Hepatocyte (in vitro differentiated cells): Measurements from ENCODE around the gene KMT2E. TPM values are rescaled to one million over a fixed set of nuclear protein-coding genes. Genes with fewer than 3 reads are reported as not detected.
A peak's percentile ranks its signal among the peaks of the same experiment; 100 is the strongest.

Source experiments
- DNase-seq: peaks from one replicate; pipeline ENCODE4 v3.0.0-alpha.2; 2016; ENCODE audit warnings: low spot score
- H2AFZ ChIP-seq: fragments of 200-600 bp; sonication (generic); 2 replicates; pipeline ENCODE4 v1.6.0; 2016; ENCODE audit warnings: antibody characterized with exemption, mild to moderate bottlenecking
- H3K27ac ChIP-seq: fragments of 200-600 bp; sonication (generic); 2 replicates; pipeline ENCODE4 v1.5.1; 2016; ENCODE audit warnings: mild to moderate bottlenecking
- H3K27me3 ChIP-seq: fragments of 200-600 bp; sonication (generic); 2 replicates; pipeline ENCODE4 v1.6.1; 2016
- H3K36me3 ChIP-seq: fragments of 200-600 bp; sonication (generic); replicated peaks from 2 replicates; pipeline ENCODE4 v1.5.1; 2016; ENCODE audit warnings: low read depth; ENCODE audit not compliant: insufficient read depth
- H3K4me1 ChIP-seq: fragments of 200-600 bp; sonication (generic); 2 replicates; pipeline ENCODE4 v1.5.1; 2016; ENCODE audit warnings: mild to moderate bottlenecking, moderate library complexity; ENCODE audit not compliant: insufficient read depth
- H3K4me2 ChIP-seq: fragments of 200-600 bp; sonication (generic); 2 replicates; pipeline ENCODE4 v1.6.0; 2016
- H3K4me3 ChIP-seq: fragments of 200-600 bp; sonication (generic); 2 replicates; pipeline ENCODE4 v1.5.1; 2016; ENCODE audit warnings: mild to moderate bottlenecking
- H3K79me2 ChIP-seq: fragments of 200-600 bp; sonication (generic); 2 replicates; pipeline ENCODE4 v1.6.0; 2017; ENCODE audit warnings: mild to moderate bottlenecking
- H3K9me2 ChIP-seq: fragments of 200-600 bp; sonication (generic); replicated peaks from 2 replicates; pipeline ENCODE4 v1.6.0; 2017; ENCODE audit warnings: mild to moderate bottlenecking; ENCODE audit not compliant: insufficient read depth
- H3K9me3 ChIP-seq: fragments of 200-600 bp; sonication (generic); 2 replicates; pipeline ENCODE4 v1.5.1; 2016; ENCODE audit warnings: low read depth, mild to moderate bottlenecking
- H4K20me1 ChIP-seq: fragments of 200-600 bp; sonication (generic); 2 replicates; pipeline ENCODE4 v1.6.0; 2016; ENCODE audit warnings: mild to moderate bottlenecking; ENCODE audit not compliant: insufficient read depth, poor library complexity, severe bottlenecking
- CTCF ChIP-seq: fragments of 200-600 bp; sonication (generic); IDR thresholded peaks from 2 replicates; pipeline ENCODE4 v1.5.1; 2016; ENCODE audit warnings: antibody characterized with exemption, mild to moderate bottlenecking; ENCODE audit not compliant: poor library complexity
- EZH2 ChIP-seq: fragments of 200-600 bp; sonication (generic); IDR thresholded peaks from 2 replicates; pipeline ENCODE4 v1.6.1; 2016; ENCODE audit warnings: antibody characterized with exemption, mild to moderate bottlenecking, borderline replicate concordance
- EZH2phosphoT487 ChIP-seq: fragments of 200-600 bp; sonication (generic); IDR thresholded peaks from one replicate; pipeline ENCODE4 v1.6.1; 2018; ENCODE audit warnings: antibody characterized with exemption, mild to moderate bottlenecking, low read depth, moderate library complexity; ENCODE audit not compliant: unreplicated experiment, severe bottlenecking
- WGBS: methylation state at CpG from one replicate; pipeline ENCODE4 v1.1.6; 2016; ENCODE audit warnings: low lambda C conversion rate; ENCODE audit errors: missing lambda C conversion rate; 5-methylcytosine and 5-hydroxymethylcytosine counted together
- polyA plus RNA-seq: library from polyadenylated mRNA; unstranded; fragments of >200 nt; fragmentation: Nextera tagmentation; extraction: Ambion mirVana; gene quantifications from 2 replicates; pipeline ENCODE4 v1.2.1, GENCODE V29; 2016
- total RNA-seq: library from RNA; depleted of rRNA; stranded (reverse); fragments of >200 nt; gene quantifications from 2 replicates; pipeline ENCODE4 v1.2.3, GENCODE V29; 2014

KMT2E gene
- total and polyA plus RNA-seq, 2 experiments from 2014 or later, result 69.7 to 70.8 TPM

GRCh38 chr7:105020926-105021325, 6.9 kb downstream of the KMT2E start:
- DNase-seq, result no peak
- no peak overlapping the region for H3K4me3 ChIP-seq
- no peak overlapping the region for H2AFZ ChIP-seq
- no peaks in the 10 kb centered on the region for H3K9me2 ChIP-seq
- peaks cover 100% of the 10 kb centered on the region for H4K20me1 ChIP-seq
- TF ChIP-seq CTCF (no peak), EZH2 (no peak), EZH2phosphoT487 (no peak)
- H3K27ac ChIP-seq, result no peak overlapping the region
- whole genome bisulfite sequencing, result 88% methylated on average over 3 of the region's 3 CpGs
- H3K9me3 ChIP-seq, result no peaks in the 10 kb centered on the region
- peak overlapping the region; percentile 1 for H3K4me2 ChIP-seq
- H3K27me3 ChIP-seq, result no peaks in the 10 kb centered on the region
- peaks cover 36% of the 10 kb centered on the region for H3K4me1 ChIP-seq
- peaks cover 99% of the 10 kb centered on the region for H3K79me2 ChIP-seq
- H3K36me3 ChIP-seq, result no peaks in the 10 kb centered on the region

- Histone ChIP-seq H3K9me2 (no peaks in the 10 kb centered on the region), H3K27ac (no peak overlapping the region), H3K79me2 (peaks cover 99% of the 10 kb centered on the region), H3K4me1 (peaks cover 36% of the 10 kb centered on the region), H3K4me3 (no peak overlapping the region), H3K9me3 (no peaks in the 10 kb centered on the region), H4K20me1 (peaks cover 100% of the 10 kb centered on the region), H2AFZ (no peak overlapping the region), H3K27me3 (no peaks in the 10 kb centered on the region), H3K4me2 (no peak overlapping the region), H3K36me3 (no peaks in the 10 kb centered on the region)
- TF ChIP-seq EZH2phosphoT487 (no peak), EZH2 (no peak), CTCF (no peak)
- no peak for DNase-seq
- 79% methylated on average over 3 of the region's 3 CpGs for WGBS
These were observed 7.3 kb downstream of the KMT2E start for GRCh38 chr7:105021352-105021751.

- Histone ChIP-seq H4K20me1 (peaks cover 100% of the 10 kb centered on the region), H3K4me1 (peaks cover 36% of the 10 kb centered on the region), H2AFZ (no peak overlapping the region), H3K27ac (no peak overlapping the region), H3K4me3 (no peak overlapping the region), H3K36me3 (no peaks in the 10 kb centered on the region), H3K4me2 (no peak overlapping the region), H3K79me2 (peaks cover 99% of the 10 kb centered on the region), H3K9me2 (no peaks in the 10 kb centered on the region), H3K9me3 (no peaks in the 10 kb centered on the region), H3K27me3 (no peaks in the 10 kb centered on the region)
- no peak for DNase-seq
- 96% methylated on average over 3 of the region's 3 CpGs for WGBS
- no peak for TF ChIP-seq EZH2
- TF ChIP-seq EZH2phosphoT487, result no peak
- TF ChIP-seq CTCF, result no peak
These were observed 8.0 kb downstream of the KMT2E start for GRCh38 chr7:105021967-105022366.

GRCh38 chr7:105022458-105022857, 8.5 kb downstream of the KMT2E start:
- Histone ChIP-seq H3K9me2 (no peaks in the 10 kb centered on the region), H4K20me1 (peaks cover 100% of the 10 kb centered on the region), H3K27me3 (no peaks in the 10 kb centered on the region), H3K27ac (no peak overlapping the region), H3K9me3 (no peaks in the 10 kb centered on the region), H3K36me3 (no peaks in the 10 kb centered on the region), H3K4me2 (no peak overlapping the region), H3K4me1 (peaks cover 33% of the 10 kb centered on the region), H3K4me3 (no peak overlapping the region), H3K79me2 (peaks cover 99% of the 10 kb centered on the region), H2AFZ (no peak overlapping the region)
- DNase-seq, result no peak
- TF ChIP-seq EZH2phosphoT487, result no peak
- TF ChIP-seq CTCF, result no peak
- no peak for TF ChIP-seq EZH2
- 93% methylated on average over 4 of the region's 4 CpGs for WGBS
